Left lung (tissue), 10 donors: Measurements from ENCODE around the gene DPP3. TPM values are rescaled to one million over a fixed set of nuclear protein-coding genes. Genes with fewer than 3 reads are reported as not detected.
"Not testable (repeated sequence)": the region's sequence is repeated elsewhere in the genome, so short reads cannot be mapped to it uniquely, and the experiment has no call there.

Source experiments
- ATAC-seq: fragments of 200-7000 bp; cut with Tn5 transposase; one replicate; pipeline ENCODE4 v1.9.1; 2020; ENCODE audit warnings: moderate library complexity
- DNase-seq, 4 donors: peaks; one replicate each; pipeline ENCODE4 v3.0.0-alpha.2; 2013 to 2020
- H3K27ac ChIP-seq, 2 donors: fragments of 200-600 bp; sonication (generic) in 1 of 2; one replicate each; pipeline versions ENCODE4 v1.5.0 to v1.8.0; 2020 to 2021
- H3K27me3 ChIP-seq, 2 donors: fragments of 200-600 bp; sonication (generic) in 1 of 2; one replicate each; pipeline versions ENCODE4 v1.5.0 to v1.8.0; 2020 to 2021
- H3K36me3 ChIP-seq, 2 donors: fragments of 200-600 bp; sonication (generic) in 1 of 2; one replicate each; pipeline versions ENCODE4 v1.5.0 to v1.8.0; 2020 to 2021
- H3K4me1 ChIP-seq, 2 donors: fragments of 200-600 bp; one replicate each; pipeline ENCODE4 v1.8.0; 2021
- H3K4me3 ChIP-seq, 2 donors: fragments of 200-600 bp; sonication (generic) in 1 of 2; one replicate each; pipeline versions ENCODE4 v1.5.0 to v1.8.0; 2020 to 2021; ENCODE audit warnings: mild to moderate bottlenecking in 1 of 2
- H3K9me3 ChIP-seq, 2 donors: fragments of 200-600 bp; sonication (generic) in 1 of 2; one replicate each; pipeline versions ENCODE4 v1.5.0 to v1.8.0; 2020 to 2021
- CTCF ChIP-seq, 2 donors: fragments of 200-600 bp; sonication (generic) in 1 of 2; IDR thresholded peaks; one replicate each; pipeline versions ENCODE4 v1.5.0 to v1.8.0; 2021; ENCODE audit warnings: antibody characterized with exemption in 2 of 2
- intact Hi-C, 2 donors: fragments of 100-400 bp; cut with DNase I; formaldehyde crosslinking; loops; one replicate each; pipeline versions ENCODE4 v1.11.2 to v1.14.2; 2022
- polyA plus RNA-seq, 6 donors: library from polyadenylated mRNA; unstranded; fragments of 120-200 nt; gene quantifications; one replicate each; pipeline ENCODE4 v1.2.1, GENCODE V29; 2013; ENCODE audit not compliant: insufficient read length in 6 of 6
- total RNA-seq, 2 donors: library from RNA; stranded (reverse); fragmentation: NEBNext Ultra II Directional; extraction: Animal tissue kit (Norgen Biotek cat#: 25700); gene quantifications; one replicate each; pipeline ENCODE4 v1.2.1, GENCODE V29; 2021
- donor health status: DM: no; HTN: yes; CAD: no.
- donor health status: DM: no; HTN: no; CAD: no.

DPP3 gene
- total and polyA plus RNA-seq, 8 donors, result 15.0 to 68.1 (median 18.5) TPM

DNA sequence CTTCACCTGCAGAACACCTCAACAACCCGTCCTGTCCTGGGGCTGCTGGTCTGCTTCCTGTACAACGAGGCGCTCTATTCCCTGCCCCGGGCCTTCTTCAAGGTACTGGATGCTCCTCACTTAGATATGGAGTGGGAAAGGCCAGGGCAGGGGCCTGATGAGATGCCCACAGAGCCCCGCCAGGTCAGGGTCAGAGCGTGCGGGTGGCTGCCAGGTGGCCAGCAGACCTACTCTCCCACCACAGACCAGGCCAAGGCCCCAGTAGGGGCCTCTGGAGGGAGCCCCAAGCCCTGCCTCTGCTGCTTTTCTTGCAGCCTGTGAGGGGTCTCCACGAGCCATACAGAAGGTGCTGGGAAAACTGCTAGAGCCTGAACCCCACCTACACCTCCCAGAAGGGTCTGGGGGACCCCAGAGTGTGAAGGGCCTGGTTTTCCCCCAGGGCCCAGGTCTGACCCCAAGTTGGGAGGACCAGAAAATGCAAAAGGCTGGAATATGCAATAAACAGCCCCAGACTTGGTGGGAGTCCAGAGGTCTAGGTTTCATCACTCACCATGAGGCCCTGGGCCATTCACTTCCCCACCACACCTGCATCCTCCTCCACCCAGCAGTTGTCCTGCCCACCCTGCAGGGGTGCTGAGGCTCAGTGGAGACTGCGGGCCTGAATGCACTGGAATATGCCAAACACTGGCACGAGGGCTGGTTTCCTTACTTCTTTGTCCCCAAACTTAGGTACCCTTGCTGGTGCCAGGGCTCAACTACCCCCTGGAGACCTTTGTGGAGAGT lies 50.9 kb downstream of the DPP3 start:
- no peak for TF ChIP-seq CTCF (IDR thresholded peaks at IDR 0.05)
- Histone ChIP-seq H3K27ac (no peak overlapping the region), H3K27me3 (no peaks in the 10 kb centered on the region), H3K4me3 (no peak overlapping the region), H3K4me1 (no peaks in the 10 kb centered on the region), H3K9me3 (no peaks in the 10 kb centered on the region), H3K36me3 (peaks cover 0 to 62% of the 10 kb centered on the region in 2 donors)
- ATAC-seq (no peak), DNase-seq (peak in 1 of 4 donors; percentile 49)
- intact Hi-C loops, result no loop called here

DNA sequence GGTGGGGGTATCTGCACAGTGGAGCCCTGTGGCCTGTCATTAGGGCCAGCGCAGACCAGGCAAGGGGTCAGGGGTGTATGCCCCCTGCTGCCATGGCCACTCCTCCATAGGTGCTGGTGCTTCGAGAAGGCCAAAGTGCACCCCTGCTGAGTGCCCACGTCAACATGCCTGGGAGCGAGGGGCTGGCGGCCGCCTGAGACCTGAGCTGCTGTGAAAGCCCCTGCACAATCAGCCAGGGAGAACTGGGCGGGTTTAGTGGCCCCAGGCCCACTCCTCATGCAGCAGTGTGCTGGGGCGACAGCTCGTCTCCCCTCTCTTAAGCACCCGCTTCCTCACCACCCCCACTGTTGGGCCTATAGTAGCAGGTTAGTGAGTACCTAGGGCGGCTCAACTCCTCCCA lies 51.6 kb downstream of the DPP3 start:
- intact Hi-C loops, result no loop called here
- ATAC-seq (no peak), DNase-seq (peak in 1 of 4 donors; percentile 60)

GRCh38 chr11:66532784-66533183 lies 52.5 kb downstream of the DPP3 start:
- peak in 1 of 4 donors; percentile 46 for DNase-seq
- TF ChIP-seq CTCF (IDR thresholded peaks at IDR 0.05), result no peak
- H3K4me3 ChIP-seq, result no peak overlapping the region
- no peak overlapping the region for H3K27ac ChIP-seq
- H3K36me3 ChIP-seq, result peaks cover 0 to 61% of the 10 kb centered on the region in 2 donors
- ATAC-seq, result no peak
- H3K9me3 ChIP-seq, result no peaks in the 10 kb centered on the region
- no peaks in the 10 kb centered on the region for H3K27me3 ChIP-seq
- intact Hi-C loops, result no loop called here
- no peaks in the 10 kb centered on the region for H3K4me1 ChIP-seq

More for the DNA sequence above, 51.6 kb downstream of the DPP3 start:
- no peak overlapping the region for H3K27ac ChIP-seq
- H3K4me3 ChIP-seq, result no peak overlapping the region
- no peaks in the 10 kb centered on the region for H3K27me3 ChIP-seq
- no peaks in the 10 kb centered on the region for H3K4me1 ChIP-seq
- no peaks in the 10 kb centered on the region for H3K9me3 ChIP-seq
- peaks cover 0 to 62% of the 10 kb centered on the region in 2 donors for H3K36me3 ChIP-seq
- no peak for TF ChIP-seq CTCF (IDR thresholded peaks at IDR 0.05)

DNA sequence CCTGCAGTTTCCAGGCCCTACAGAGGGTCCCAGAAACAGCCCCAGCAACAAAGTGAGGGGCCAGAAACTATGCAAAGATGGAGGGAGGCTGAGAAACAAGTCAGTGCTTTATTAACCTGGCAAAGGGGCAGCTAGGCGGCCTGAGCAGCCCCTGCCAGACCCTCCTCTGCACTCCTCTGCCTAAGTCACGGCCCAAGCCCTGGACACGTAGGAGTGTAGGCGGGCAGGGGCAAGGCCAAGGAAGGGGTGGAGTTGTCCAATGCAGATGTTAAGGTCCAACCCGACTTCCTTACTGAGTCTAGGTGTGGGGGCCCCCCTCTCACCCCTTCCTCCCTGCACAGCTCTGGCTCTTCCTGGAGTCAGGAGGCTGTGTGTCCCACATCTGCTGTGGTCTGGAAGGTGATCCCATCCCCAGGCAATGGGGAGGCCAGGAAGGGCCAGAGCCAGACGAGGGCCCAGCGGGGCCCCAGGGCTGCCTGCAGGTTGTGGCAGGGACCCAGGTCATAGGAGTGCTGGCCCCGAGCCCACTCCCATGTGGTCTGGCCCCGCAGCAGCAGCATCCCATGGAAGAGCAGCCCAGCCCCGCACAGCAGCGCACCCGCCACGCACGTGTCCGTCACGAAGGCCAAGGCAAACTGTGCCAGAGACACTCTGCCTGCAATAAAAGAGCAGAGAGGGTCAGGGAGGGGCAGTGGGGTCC lies 59.1 kb downstream of the DPP3 start:
- H3K4me1 ChIP-seq, result peaks cover 0 to 21% of the 10 kb centered on the region in 2 donors
- intact Hi-C loops, result no loop called here
- ATAC-seq (no peak), DNase-seq (no peak)
- H3K27ac ChIP-seq, result no peak overlapping the region
- H3K27me3 ChIP-seq, result no peaks in the 10 kb centered on the region
- H3K36me3 ChIP-seq, result peaks cover 0 to 79% of the 10 kb centered on the region in 2 donors
- H3K4me3 ChIP-seq, result no peak overlapping the region
- no peak for TF ChIP-seq CTCF (IDR thresholded peaks at IDR 0.05)
- no peaks in the 10 kb centered on the region for H3K9me3 ChIP-seq

DNA sequence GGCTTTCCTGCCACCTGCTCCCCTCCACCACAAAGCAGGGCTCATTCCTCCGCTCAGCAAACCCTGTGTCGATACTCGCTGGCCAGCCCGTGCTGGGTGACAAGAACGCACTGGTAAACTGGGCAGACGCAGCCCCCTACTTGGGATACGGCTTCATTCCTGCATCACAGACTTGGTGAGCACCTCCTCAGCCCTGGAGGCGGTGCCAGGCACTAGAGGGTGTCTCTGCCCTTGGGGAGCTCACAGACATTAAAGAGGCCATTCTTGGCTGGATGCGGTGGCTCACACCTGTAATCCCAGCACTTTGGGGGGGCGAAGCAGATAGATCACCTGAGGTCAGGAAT lies 59.6 kb downstream of the DPP3 start:
- H3K36me3 ChIP-seq, result peaks cover 0 to 74% of the 10 kb centered on the region in 2 donors
- H3K4me3 ChIP-seq, result no peak overlapping the region
- ATAC-seq (no peak), DNase-seq (no peak)
- H3K27me3 ChIP-seq, result no peaks in the 10 kb centered on the region
- no peak for TF ChIP-seq CTCF (IDR thresholded peaks at IDR 0.05)
- H3K9me3 ChIP-seq, result no peaks in the 10 kb centered on the region
- peaks cover under 1 to 27% of the 10 kb centered on the region in 2 donors for H3K4me1 ChIP-seq
- intact Hi-C loops, result no loop called here
- H3K27ac ChIP-seq, result no peak overlapping the region

- H3K9me3 ChIP-seq, intact Hi-C loops: not testable (repeated sequence)
- H3K36me3 ChIP-seq, result peaks cover 0 to 70% of the 10 kb centered on the region in 2 donors
These were observed 60.4 kb downstream of the DPP3 start for GRCh38 chr11:66540598-66540997.

More at GRCh38 chr11:66540598-66540997, 60.4 kb downstream of the DPP3 start:
- not testable (repeated sequence) for ATAC-seq, H3K27me3 ChIP-seq, DNase-seq, H3K27ac ChIP-seq, H3K4me3 ChIP-seq
- H3K4me1 ChIP-seq, result peaks cover 6 to 34% of the 10 kb centered on the region in 2 donors
